Choroid plexus epithelial cell (primary cell): ENCODE measurements around the gene KISS1R.
"Not testable (repeated sequence)": the region's sequence is repeated elsewhere in the genome, so short reads cannot be mapped to it uniquely, and the experiment has no call there.

Experiments used
- DNase-seq: peaks from one replicate; pipeline ENCODE4 v3.0.0-alpha.2; 2010; ENCODE audit warnings: low read depth
- H3K4me3 ChIP-seq: 2 replicates; pipeline ENCODE4 v1.5.1; 2011; ENCODE audit warnings: low read depth, mild to moderate bottlenecking, control low read depth, low read length, moderate library complexity
- CTCF ChIP-seq: conservative IDR thresholded peaks from 2 replicates; pipeline ENCODE4 v1.5.1; 2011; ENCODE audit warnings: low read depth, mild to moderate bottlenecking, control low read depth, inconsistent platforms, low read length, moderate library complexity

KISS1R gene

GRCh38 chr19:876780-877314 is 40.3 kb upstream of the KISS1R start:
- no peak for TF ChIP-seq CTCF
- no peak overlapping the region for H3K4me3 ChIP-seq
- DNase-seq: no peak

GRCh38 chr19:877992-878660 is 39.0 kb upstream of the KISS1R start:
- DNase-seq, H3K4me3 ChIP-seq: not testable (repeated sequence)

GRCh38 chr19:878751-879561 is 38.2 kb upstream of the KISS1R start:
- H3K4me3 ChIP-seq, DNase-seq: not testable (repeated sequence)

DNA sequence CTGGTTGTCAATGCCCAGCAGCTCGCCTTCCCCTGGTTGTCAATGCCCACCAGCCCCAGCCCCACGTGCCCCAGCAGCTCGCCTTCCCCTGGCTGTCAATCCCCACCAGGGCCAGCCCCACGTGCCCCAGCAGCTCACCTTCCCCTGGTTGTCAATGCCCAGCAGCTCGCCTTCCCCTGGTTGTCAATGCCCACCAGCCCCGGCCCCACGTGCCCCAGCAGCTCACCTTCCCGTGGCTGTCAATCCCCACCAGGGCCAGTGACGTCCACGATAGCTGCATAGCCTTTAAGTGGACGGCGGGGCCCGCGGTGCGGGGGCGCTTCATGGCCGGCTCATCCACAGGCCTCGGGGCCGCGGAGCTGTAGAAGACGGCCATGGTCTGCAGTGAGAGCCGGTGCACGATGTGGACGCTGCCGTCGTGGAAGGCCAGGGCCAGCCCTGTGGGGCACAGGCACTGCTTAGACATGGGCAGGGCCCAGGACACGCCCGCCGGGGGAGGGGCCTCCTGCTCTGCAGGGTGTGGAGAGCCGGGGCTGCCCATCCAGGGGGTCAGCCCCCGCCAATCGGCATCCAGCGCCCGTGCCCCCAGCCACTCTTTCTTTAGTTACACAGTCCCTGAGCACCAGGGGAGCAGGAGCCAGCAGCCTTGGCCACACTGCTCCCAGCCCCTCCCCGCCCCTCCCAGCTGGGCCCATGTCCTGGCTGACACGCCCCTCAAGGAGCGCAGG is 37.3 kb upstream of the KISS1R start:
- DNase-seq: no peak
- TF ChIP-seq CTCF: no peak
- no peak overlapping the region for H3K4me3 ChIP-seq

DNA sequence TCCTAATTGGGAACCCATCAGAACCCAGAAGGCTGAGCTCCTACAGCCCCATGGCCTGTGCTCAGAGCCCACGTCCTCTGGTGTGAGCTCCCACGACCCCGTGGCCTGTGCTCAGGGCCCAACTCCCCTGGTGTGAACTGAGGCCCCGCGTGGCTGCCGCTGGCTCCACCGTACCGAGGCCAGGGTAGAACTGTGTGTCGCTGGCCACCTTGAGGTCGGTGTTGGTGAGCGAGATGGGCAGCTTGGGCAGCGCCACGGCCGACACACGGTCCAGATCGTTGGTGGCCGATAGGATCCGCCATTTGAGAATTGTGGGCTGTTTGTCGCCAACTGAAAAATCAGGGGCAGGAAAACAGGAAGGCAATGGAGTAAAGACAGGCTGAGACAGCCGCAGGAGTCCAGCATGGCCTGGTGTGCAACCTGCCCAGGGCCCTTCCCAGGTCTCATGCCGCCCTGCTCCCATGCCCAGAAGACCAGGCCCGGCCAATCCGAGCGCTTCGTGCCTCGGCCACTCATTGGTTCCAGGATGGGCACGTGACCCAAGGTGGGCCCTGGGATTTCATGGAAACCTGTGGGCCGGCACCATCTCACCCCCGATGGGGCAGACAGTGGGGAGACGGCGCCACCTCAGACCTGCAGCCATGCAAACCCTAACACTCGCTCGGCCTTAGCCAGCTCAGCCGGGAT is 35.6 kb upstream of the KISS1R start:
- DNase-seq: no peak
- no peak for TF ChIP-seq CTCF
- H3K4me3 ChIP-seq: no peak overlapping the region

GRCh38 chr19:882871-883497 is 34.1 kb upstream of the KISS1R start:
- no peak overlapping the region for H3K4me3 ChIP-seq
- no peak for TF ChIP-seq CTCF
- DNase-seq: no peak

DNA sequence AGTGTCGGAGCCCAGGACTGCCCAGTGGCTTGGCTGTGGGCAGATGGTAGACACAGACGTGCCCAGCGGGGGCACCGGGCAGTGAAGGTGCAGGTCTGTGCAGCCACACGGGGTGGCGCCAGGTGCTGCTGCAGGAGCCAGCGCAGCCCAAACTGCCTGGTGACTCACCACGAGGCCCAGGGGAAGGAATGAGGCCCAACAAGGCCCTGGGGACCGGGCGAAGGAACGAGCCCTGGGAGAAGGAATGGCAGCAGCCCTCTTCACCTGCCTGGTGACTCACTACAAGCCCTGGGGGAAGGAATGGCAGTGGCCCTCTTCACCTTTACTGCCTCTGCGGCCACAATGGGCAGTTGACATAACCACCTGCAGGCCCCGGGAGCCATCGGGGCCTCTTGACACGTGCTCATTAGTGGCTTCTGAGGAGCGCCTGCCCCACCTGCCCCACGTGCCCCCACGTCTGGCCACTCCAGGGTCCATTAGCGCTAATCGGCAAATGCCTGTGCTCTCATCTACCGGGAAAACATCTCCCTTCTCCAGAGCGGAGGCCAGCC is 33.4 kb upstream of the KISS1R start:
- no peak overlapping the region for H3K4me3 ChIP-seq
- no peak for DNase-seq
- no peak for TF ChIP-seq CTCF
